Heart left ventricle (tissue), 13 donors: ENCODE data around the gene CCDC170.

Source experiments
- CTCF ChIP-seq, 12 donors: fragments of 200-600 bp; sonication (generic) in 4 of 12; IDR thresholded peaks; one replicate each; pipeline versions ENCODE4 v1.5.0 to v1.8.0; 2018 to 2022; ENCODE audit warnings: antibody characterized with exemption in 12 of 12, mild to moderate bottlenecking in 5 of 12
- POLR2A ChIP-seq, 2 donors: fragments of 450-650 bp; IDR thresholded peaks; one replicate each; pipeline ENCODE4 v1.6.1; 2017; ENCODE audit warnings: antibody characterized with exemption in 2 of 2, mild to moderate bottlenecking in 2 of 2, moderate library complexity in 2 of 2
- donor health status: ischemic (EF 13 %, LVEDD 7.1; RV severe dilation, severe dysfunction).
- donor health status: DM: no; HTN: yes; CAD: no.
- donor health status: DM: no; HTN: no; CAD: no.
- donor health status: ischemic (EF 25% LVEDD 6.9; RV normal size, moderate dysfunction).
- donor health status: ischemic (EF 25% LVEDD 5.7; RV mildly dilated, moderate dysfunction).
- donor health status: ischemic (EF 35%, LVEDD 5.7; RV mildly dilated, moderate dysfunction).
- donor health status: nonischemic (EF 11% LVEDD 7.7; RV severe dilation, severe dysfunction).
- donor health status: DM: yes; HTN: yes; CAD: no.
- donor health status: PGD.
- donor health status: ischemic (EF 29% LVEDD 5.4; RV normal size, mild dysfunction).
- donor health status: nonischemic (EF 23%, LVEDD 6.1; RV moderate dilation, normal function).

DNA sequence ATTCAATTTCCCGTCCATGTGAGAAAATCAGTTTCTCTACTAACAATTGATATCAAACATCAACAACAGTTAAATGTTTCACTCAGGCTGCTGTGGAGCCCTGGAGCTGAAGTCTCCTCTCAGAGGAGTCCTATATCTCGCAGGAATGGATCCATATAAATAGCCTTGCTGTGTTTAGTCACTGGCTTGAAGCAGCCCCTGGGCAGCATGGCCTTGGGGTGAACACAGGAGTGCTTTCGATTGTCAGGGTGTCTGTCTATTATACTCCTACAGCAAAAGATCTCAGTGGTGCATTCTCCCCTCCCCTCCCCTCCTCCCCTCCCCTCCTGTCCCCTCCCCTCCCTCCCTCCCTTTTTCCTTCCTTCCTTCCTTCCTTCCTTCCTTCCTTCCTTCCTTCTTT, 141.9 kb downstream of the CCDC170 start:
- TF ChIP-seq CTCF (IDR thresholded peaks at IDR 0.05) (no peak), POLR2A (IDR thresholded peaks at IDR 0.05) (no peak)
